CD4-positive, alpha-beta memory T cell (primary cell): Measurements from ENCODE around the gene PLEKHB1. TPM values are rescaled to one million over a fixed set of nuclear protein-coding genes. Genes with fewer than 3 reads are reported as not detected.

ENCODE experiments used
- CTCF ChIA-PET: fragments of 350-600 bp; sonication (Branson Sonifier 250); formaldehyde crosslinking; loops from one replicate; lab custom pipeline; 2021; ENCODE audit warnings: inconsistent platforms; ENCODE audit not compliant: partially characterized antibody; lab: Charles Lee
- POLR2A ChIA-PET: fragments of 350-600 bp; sonication (Branson Sonifier 250); formaldehyde crosslinking; loops from one replicate; lab custom pipeline; 2021; ENCODE audit not compliant: partially characterized antibody; lab: Charles Lee
- DNase-seq, 5 donors: peaks; one replicate each; pipeline versions ENCODE4 v3.0.0 to v3.0.0-alpha.2; 2020 to 2022; ENCODE audit warnings: mixed read lengths in 1 of 5
- H3K27ac ChIP-seq: one replicate; pipeline ENCODE4 v1.7.0; 2013; ENCODE audit warnings: low read depth, low read length
- H3K27me3 ChIP-seq: 2 replicates; pipeline ENCODE4 v1.7.0; 2013; ENCODE audit warnings: mild to moderate bottlenecking, low read length, moderate library complexity; ENCODE audit not compliant: insufficient read depth
- H3K36me3 ChIP-seq: 2 replicates; pipeline ENCODE4 v1.7.0; 2013; ENCODE audit warnings: mild to moderate bottlenecking, low read length, moderate library complexity; ENCODE audit not compliant: insufficient read depth
- H3K4me1 ChIP-seq: 2 replicates; pipeline ENCODE4 v1.7.0; 2013; ENCODE audit warnings: mild to moderate bottlenecking, low read length, moderate library complexity; ENCODE audit not compliant: insufficient read depth
- H3K4me3 ChIP-seq, 2 donors: one replicate each; pipeline ENCODE4 v1.7.0; 2013; ENCODE audit warnings: low read length in 2 of 2, mild to moderate bottlenecking in 1 of 2
- H3K9me3 ChIP-seq, 2 donors: one replicate each; pipeline ENCODE4 v1.7.0; 2013; ENCODE audit warnings: low read length in 2 of 2, control low read depth in 1 of 2; ENCODE audit not compliant: control insufficient read depth in 1 of 2
- H3K27ac Mint-ChIP-seq, 7 donors: one replicate each; pipeline ENCODE4 v1.8.0; 2020 to 2021; ENCODE audit warnings: mixed read lengths in 7 of 7, mild to moderate bottlenecking in 6 of 7, inconsistent platforms in 3 of 7, moderate library complexity in 3 of 7
- H3K27me3 Mint-ChIP-seq, 2 donors: one replicate each; pipeline ENCODE4 v1.8.0; 2020 to 2021; ENCODE audit warnings: mixed read lengths in 2 of 2
- H3K36me3 Mint-ChIP-seq, 2 donors: one replicate each; pipeline ENCODE4 v1.8.0; 2020 to 2021; ENCODE audit warnings: mixed read lengths in 2 of 2, inconsistent platforms in 1 of 2, mild to moderate bottlenecking in 1 of 2
- H3K4me1 Mint-ChIP-seq, 4 donors: one replicate each; pipeline ENCODE4 v1.8.0; 2020 to 2021; ENCODE audit warnings: mixed read lengths in 4 of 4, mild to moderate bottlenecking in 1 of 4
- H3K4me3 Mint-ChIP-seq, 8 donors: one replicate each; pipeline ENCODE4 v1.8.0; 2020 to 2021; ENCODE audit warnings: mixed read lengths in 8 of 8, mild to moderate bottlenecking in 7 of 8, moderate library complexity in 6 of 8, inconsistent platforms in 3 of 8
- H3K9me3 Mint-ChIP-seq, 8 donors: one replicate each; pipeline ENCODE4 v1.8.0; 2020 to 2021; ENCODE audit warnings: mixed read lengths in 8 of 8, mild to moderate bottlenecking in 5 of 8, inconsistent platforms in 3 of 8, moderate library complexity in 1 of 8
- intact Hi-C: fragments of 100-400 bp; cut with micrococcal nuclease; formaldehyde crosslinking; loops from one replicate; pipeline ENCODE4 v1.15.1; 2023
- polyA plus RNA-seq, 2 donors: library from polyadenylated mRNA; unstranded; fragments of 300-500 nt; fragmentation: Illumina TruSeq; gene quantifications; one replicate each; pipeline ENCODE4 v1.2.3, GENCODE V29; 2021
- total RNA-seq, 2 experiments: library from RNA; stranded (reverse); gene quantifications; one replicate each; pipeline ENCODE4 v1.2.3, GENCODE V29; 2021

Gene PLEKHB1
- total and polyA plus RNA-seq, 4 experiments from 2014 or later, result 53.8 to 79.1 (median 70.8) TPM

- Mint-ChIP-seq H3K4me3 (peak overlapping the region; percentile 83 to 94 (median 91)), H3K9me3 (peaks cover 0 to 3% (median 0%) of the 10 kb centered on the region in 8 donors), H3K27ac (peak overlapping the region; percentile 72 to 98 (median 96)), H3K27me3 (no peaks in the 10 kb centered on the region), H3K4me1 (peaks cover 9 to 24% (median 20%) of the 10 kb centered on the region in 4 donors), H3K36me3 (peaks cover 2 to 14% of the 10 kb centered on the region in 2 donors)
- no peaks in the 10 kb centered on the region for H3K27me3 ChIP-seq
- peak overlapping the region; percentile 54 for H3K4me3 ChIP-seq
- POLR2A ChIA-PET, result interaction anchor here (0.9 to 1.8 kb wide), 9 partner anchors 9 to 1425 kb away, joined by 3 to 9 read pairs (median 4); partner anchors contain the start of genes FAM168A, MRPL48 and RAB6A
- peak; percentile 91 to 94 (median 93) for DNase-seq
- no peaks in the 10 kb centered on the region for H3K9me3 ChIP-seq
- no peaks in the 10 kb centered on the region for H3K36me3 ChIP-seq
- intact Hi-C loops, result loop anchor here (1.0 kb wide), 3 partner anchors 14 to 114 kb away; partner anchors contain the start of genes FAM168A and RAB6A
- CTCF ChIA-PET, result interaction anchor here (1.0 to 4.9 kb wide), 6 partner anchors 13 to 296 kb away, joined by 3 to 37 read pairs (median 5); no protein-coding TSS in a partner anchor
- peak overlapping the region; percentile 46 for H3K27ac ChIP-seq
- H3K4me1 ChIP-seq, result peaks cover 8% of the 10 kb centered on the region
These were observed 1.2 kb downstream of the PLEKHB1 start for GRCh38 chr11:73647459-73648100.

GRCh38 chr11:73648121-73648520 is 1.7 kb downstream of the PLEKHB1 start:
- Mint-ChIP-seq H3K36me3 (peaks cover 7 to 19% of the 10 kb centered on the region in 2 donors), H3K9me3 (peaks cover 0 to 3% (median 0%) of the 10 kb centered on the region in 8 donors), H3K27me3 (no peaks in the 10 kb centered on the region), H3K4me1 (peaks cover 9 to 24% (median 20%) of the 10 kb centered on the region in 4 donors), H3K4me3 (peak overlapping the region; percentile 83 to 94 (median 91)), H3K27ac (peak overlapping the region; percentile 57 to 98 (median 91))
- H3K36me3 ChIP-seq, result no peaks in the 10 kb centered on the region
- H3K27ac ChIP-seq, result peak overlapping the region; percentile 46
- H3K9me3 ChIP-seq, result no peaks in the 10 kb centered on the region
- no peaks in the 10 kb centered on the region for H3K27me3 ChIP-seq
- ChIA-PET CTCF (interaction anchor here (0.6 to 4.9 kb wide), 4 partner anchors 12 to 169 kb away, joined by 3 to 37 read pairs (median 4); no protein-coding TSS in a partner anchor), POLR2A (interaction anchor here (0.9 to 1.8 kb wide), 6 partner anchors 8 to 246 kb away, joined by 3 to 9 read pairs (median 4); partner anchors contain the start of genes FAM168A and MRPL48)
- H3K4me3 ChIP-seq, result peak overlapping the region; percentile 54
- peaks cover 8% of the 10 kb centered on the region for H3K4me1 ChIP-seq
- no peak for DNase-seq
- intact Hi-C loops, result no loop called here

GRCh38 chr11:73648571-73649046 is 2.2 kb downstream of the PLEKHB1 start:
- H3K4me3 Mint-ChIP-seq, result peak overlapping the region in 6 of 8 donors; percentile 83 to 94 (median 91)
- ChIA-PET CTCF (interaction anchor here (0.6 to 4.9 kb wide), 4 partner anchors 12 to 170 kb away, joined by 3 to 37 read pairs (median 4); no protein-coding TSS in a partner anchor), POLR2A (interaction anchor here (0.9 to 1.8 kb wide), 6 partner anchors 8 to 246 kb away, joined by 3 to 9 read pairs (median 4); partner anchors contain the start of genes FAM168A and MRPL48)
- peaks cover 7 to 24% of the 10 kb centered on the region in 2 donors for H3K36me3 Mint-ChIP-seq
- H3K4me1 Mint-ChIP-seq, result peaks cover 9 to 24% (median 20%) of the 10 kb centered on the region in 4 donors
- intact Hi-C loops, result no loop called here
- H3K27ac Mint-ChIP-seq, result peak overlapping the region in 5 of 7 donors; percentile 42 to 91 (median 57)
- H3K9me3 ChIP-seq, result no peaks in the 10 kb centered on the region
- no peaks in the 10 kb centered on the region for H3K27me3 ChIP-seq
- H3K27ac ChIP-seq, result no peak overlapping the region
- H3K9me3 Mint-ChIP-seq, result peaks cover 0 to 3% (median 0%) of the 10 kb centered on the region in 8 donors
- H3K4me3 ChIP-seq, result no peak overlapping the region
- no peaks in the 10 kb centered on the region for H3K36me3 ChIP-seq
- no peaks in the 10 kb centered on the region for H3K27me3 Mint-ChIP-seq
- peaks cover 8% of the 10 kb centered on the region for H3K4me1 ChIP-seq
- no peak for DNase-seq

GRCh38 chr11:73649206-73649605 is 2.8 kb downstream of the PLEKHB1 start:
- peak overlapping the region in 6 of 8 donors; percentile 9 to 74 (median 52) for H3K4me3 Mint-ChIP-seq
- no peaks in the 10 kb centered on the region for H3K27me3 Mint-ChIP-seq
- H3K9me3 ChIP-seq, result no peaks in the 10 kb centered on the region
- no peak overlapping the region for H3K4me3 ChIP-seq
- no peaks in the 10 kb centered on the region for H3K27me3 ChIP-seq
- H3K36me3 ChIP-seq, result no peaks in the 10 kb centered on the region
- no peak overlapping the region for H3K27ac ChIP-seq
- H3K9me3 Mint-ChIP-seq, result peaks cover 0 to 3% (median 0%) of the 10 kb centered on the region in 8 donors
- H3K36me3 Mint-ChIP-seq, result peaks cover 11 to 26% of the 10 kb centered on the region in 2 donors
- intact Hi-C loops, result no loop called here
- peak overlapping the region in 5 of 7 donors; percentile 45 to 78 (median 55) for H3K27ac Mint-ChIP-seq
- CTCF ChIA-PET, result interaction anchor here (4.9 kb wide), 1 partner anchor 11 kb away, joined by 37 read pairs; no protein-coding TSS in a partner anchor
- no peak for DNase-seq
- POLR2A ChIA-PET, result interaction anchor here (1.4 to 1.7 kb wide), 2 partner anchors 23 to 247 kb away, joined by 3 to 4 read pairs; no protein-coding TSS in a partner anchor
- H3K4me1 Mint-ChIP-seq, result peaks cover 9 to 24% (median 20%) of the 10 kb centered on the region in 4 donors
- H3K4me1 ChIP-seq, result peaks cover 8% of the 10 kb centered on the region

GRCh38 chr11:73650400-73650799 is 4.0 kb downstream of the PLEKHB1 start:
- Histone ChIP-seq H3K9me3 (no peaks in the 10 kb centered on the region), H3K36me3 (no peaks in the 10 kb centered on the region), H3K27me3 (no peaks in the 10 kb centered on the region), H3K4me3 (no peak overlapping the region), H3K27ac (no peak overlapping the region), H3K4me1 (peaks cover 8% of the 10 kb centered on the region)
- H3K9me3 Mint-ChIP-seq, result peaks cover 0 to 4% (median 0%) of the 10 kb centered on the region in 8 donors
- H3K4me1 Mint-ChIP-seq, result peaks cover 9 to 24% (median 18%) of the 10 kb centered on the region in 4 donors
- CTCF ChIA-PET, result interaction anchor here (1.1 to 4.9 kb wide), 2 partner anchors 10 to 24 kb away, joined by 4 to 37 read pairs; no protein-coding TSS in a partner anchor
- H3K36me3 Mint-ChIP-seq, result peaks cover 16 to 34% of the 10 kb centered on the region in 2 donors
- H3K27ac Mint-ChIP-seq, result no peak overlapping the region
- H3K4me3 Mint-ChIP-seq, result peak overlapping the region in 1 of 8 donors; percentile 44
- POLR2A ChIA-PET, result interaction anchor here (1.7 kb wide), 1 partner anchor 25 kb away, joined by 4 read pairs; no protein-coding TSS in a partner anchor
- intact Hi-C loops, result no loop called here
- H3K27me3 Mint-ChIP-seq, result no peaks in the 10 kb centered on the region
- no peak for DNase-seq

GRCh38 chr11:73651252-73651651 is 4.9 kb downstream of the PLEKHB1 start:
- peaks cover 9 to 24% (median 17%) of the 10 kb centered on the region in 4 donors for H3K4me1 Mint-ChIP-seq
- CTCF ChIA-PET, result interaction anchor here (1.1 kb wide), 1 partner anchor 25 kb away, joined by 4 read pairs; no protein-coding TSS in a partner anchor

More at GRCh38 chr11:73651252-73651651, 4.9 kb downstream of the PLEKHB1 start:
- Mint-ChIP-seq H3K4me3 (no peak overlapping the region), H3K36me3 (peaks cover 16 to 39% of the 10 kb centered on the region in 2 donors), H3K27me3 (no peaks in the 10 kb centered on the region), H3K9me3 (peaks cover 0 to 4% (median 0%) of the 10 kb centered on the region in 8 donors), H3K27ac (no peak overlapping the region)
- H3K27ac ChIP-seq, result no peak overlapping the region
- no peak overlapping the region for H3K4me3 ChIP-seq
- intact Hi-C loops, result no loop called here
- POLR2A ChIA-PET, result no interaction called here
- no peaks in the 10 kb centered on the region for H3K9me3 ChIP-seq
- no peaks in the 10 kb centered on the region for H3K36me3 ChIP-seq
- H3K27me3 ChIP-seq, result no peaks in the 10 kb centered on the region
- H3K4me1 ChIP-seq, result peaks cover 8% of the 10 kb centered on the region
- no peak for DNase-seq
